ENCODE results near the gene GRAMD1A. TPM values are rescaled to one million over a fixed set of nuclear protein-coding genes. Genes with fewer than 3 reads are reported as not detected.
"Not testable (repeated sequence)": the region's sequence is repeated elsewhere in the genome, so short reads cannot be mapped to it uniquely, and the experiment has no call there.

The GRAMD1A gene
- total RNA-seq, 1 donor from 2014 or later = 31.7 TPM

GRCh38 chr19:35037716-35038622 is 37.8 kb downstream of the GRAMD1A start:
- DNase-seq (ENCODE audit: low read depth) = no peak

- DNase-seq (ENCODE audit: low read depth) = no peak
Observed at GRCh38 chr19:35038623-35039512, 38.7 kb downstream of the GRAMD1A start.

GRCh38 chr19:35039881-35040825 is 40.0 kb downstream of the GRAMD1A start:
- no peak for DNase-seq (ENCODE audit: low read depth)

DNA sequence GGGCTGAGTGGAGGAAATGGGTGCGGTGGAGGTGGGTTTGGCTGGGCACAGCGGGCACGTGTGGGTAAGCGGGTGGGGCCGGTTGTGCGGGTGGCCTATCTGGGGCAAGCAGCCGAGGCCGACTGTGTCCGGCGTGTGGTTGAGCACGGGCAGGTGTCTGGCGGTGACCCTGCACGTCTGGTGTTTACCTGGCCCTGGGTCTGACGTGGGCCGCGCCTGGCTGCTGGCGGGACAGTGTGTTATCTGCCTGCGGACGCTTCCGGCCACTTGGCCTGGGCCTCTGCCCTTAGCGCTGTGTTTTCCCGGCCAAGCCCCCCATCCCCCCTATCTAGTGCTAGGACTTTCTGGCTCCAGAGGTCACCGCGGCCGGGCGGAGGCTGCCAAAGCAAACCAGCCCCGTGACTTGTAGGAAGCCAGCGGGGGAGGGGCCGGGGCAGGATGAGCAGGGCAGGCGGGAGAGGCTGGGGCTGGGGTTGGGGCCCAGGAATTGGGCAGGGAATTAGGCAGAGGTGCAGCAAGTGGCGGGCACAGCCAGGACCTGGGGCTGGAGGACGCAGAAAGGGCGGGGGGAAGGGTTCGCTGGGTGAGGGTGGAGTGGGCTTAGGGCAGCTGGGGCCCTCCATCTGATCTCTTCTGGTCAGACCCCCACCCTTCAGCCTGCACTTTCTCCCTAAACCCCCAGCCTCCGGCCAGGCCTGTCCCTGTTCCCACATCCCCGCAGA is 40.9 kb downstream of the GRAMD1A start:
- DNase-seq (ENCODE audit: low read depth) = peak; percentile 37

GRCh38 chr19:35041548-35042055 is 41.5 kb downstream of the GRAMD1A start, which contains the start of gene HPN:
TSS of gene HPN (plus strand) at chr19:35041721. CDS start at chr19:35042507, 786 bp downstream.
- DNase-seq (ENCODE audit: low read depth) = no peak

DNA sequence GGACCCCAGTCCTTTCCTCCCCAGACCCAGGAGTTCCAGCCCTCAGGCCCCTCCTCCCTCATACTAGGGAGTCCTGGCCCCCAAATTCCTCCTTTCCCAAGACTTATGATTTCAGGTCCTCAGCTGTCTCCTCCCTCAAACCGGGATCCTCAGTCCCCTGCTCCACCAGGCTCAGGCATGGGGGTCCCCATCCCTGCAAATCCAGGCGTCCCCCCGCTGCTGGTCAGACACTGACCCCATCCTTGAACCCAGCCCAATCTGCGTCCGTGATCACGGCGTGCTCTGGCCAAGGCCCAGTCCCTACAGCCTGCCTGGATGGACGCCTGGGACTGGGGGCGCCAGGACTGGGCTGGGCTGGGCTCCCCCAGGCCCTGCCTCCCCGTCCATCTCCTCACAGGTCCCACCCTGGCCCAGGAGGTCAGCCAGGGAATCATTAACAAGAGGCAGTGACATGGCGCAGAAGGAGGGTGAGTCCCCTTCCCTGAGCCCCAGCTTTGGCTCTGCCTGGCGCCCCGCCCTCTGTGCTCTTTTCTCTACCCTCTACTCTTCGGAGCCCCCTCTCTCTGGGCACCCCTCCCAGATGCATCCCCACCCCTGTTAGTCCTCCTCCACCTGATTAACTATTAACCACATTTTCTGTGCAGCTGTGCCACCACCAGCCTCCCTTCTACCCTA is 42.1 kb downstream of the GRAMD1A start:
- no peak for DNase-seq (ENCODE audit: low read depth)

- no peak for DNase-seq (ENCODE audit: low read depth)
Observed at GRCh38 chr19:35042954-35043604, 43.0 kb downstream of the GRAMD1A start.

DNA sequence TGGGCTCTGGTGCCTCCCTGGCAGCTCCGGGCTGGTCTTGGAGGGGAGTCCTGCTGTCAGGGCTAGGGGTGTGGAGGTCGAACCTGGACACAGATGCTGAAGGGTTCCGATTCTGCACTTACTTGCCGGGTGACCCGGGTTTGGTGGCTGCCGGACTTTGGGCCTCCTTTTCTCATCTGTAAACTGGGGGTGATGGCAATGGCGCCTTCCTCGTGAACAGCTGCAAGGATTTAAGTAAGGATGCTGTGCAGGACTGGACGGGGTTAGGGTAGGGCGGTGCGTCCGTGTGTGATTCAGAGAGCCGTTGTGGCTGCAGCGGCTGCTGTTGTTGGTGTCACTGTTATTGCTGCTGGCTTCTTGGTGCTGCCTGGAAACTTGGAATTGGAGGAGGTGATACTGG is 43.8 kb downstream of the GRAMD1A start:
- no peak for DNase-seq (ENCODE audit: low read depth)

GRCh38 chr19:35044317-35045117 is 44.4 kb downstream of the GRAMD1A start:
- DNase-seq (ENCODE audit: low read depth) = peak; percentile 46

DNA sequence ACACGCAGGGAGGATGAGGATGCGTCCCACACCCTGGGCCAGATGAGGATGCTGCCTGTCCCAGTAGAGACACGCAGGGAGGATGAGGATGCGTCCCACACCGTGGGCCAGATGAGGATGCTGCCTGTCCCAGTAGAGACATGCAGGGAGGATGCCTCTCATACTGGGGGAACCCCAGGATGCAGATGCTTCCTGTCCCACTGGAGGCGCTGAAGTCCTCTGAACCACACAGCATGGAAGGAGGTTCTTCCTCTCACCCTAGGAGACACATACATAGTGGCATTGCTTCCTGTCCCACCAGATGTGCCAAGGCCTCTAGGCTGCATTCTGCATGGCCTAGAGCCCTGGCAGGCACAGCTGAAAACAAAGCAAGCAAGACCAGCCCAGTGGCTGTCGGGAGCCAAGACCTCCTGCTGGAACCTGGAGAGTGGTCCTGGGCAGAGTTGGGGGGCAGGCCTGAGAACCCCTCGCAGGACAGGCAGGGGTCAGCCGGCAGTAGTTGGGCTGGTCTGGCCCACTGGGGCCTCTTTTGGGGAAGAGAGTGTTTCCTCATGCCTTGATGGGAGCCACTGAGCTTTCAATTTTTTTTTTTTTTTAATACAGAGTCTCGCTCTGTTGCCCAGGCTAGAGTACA is 45.7 kb downstream of the GRAMD1A start:
- no peak for DNase-seq (ENCODE audit: low read depth)

DNA sequence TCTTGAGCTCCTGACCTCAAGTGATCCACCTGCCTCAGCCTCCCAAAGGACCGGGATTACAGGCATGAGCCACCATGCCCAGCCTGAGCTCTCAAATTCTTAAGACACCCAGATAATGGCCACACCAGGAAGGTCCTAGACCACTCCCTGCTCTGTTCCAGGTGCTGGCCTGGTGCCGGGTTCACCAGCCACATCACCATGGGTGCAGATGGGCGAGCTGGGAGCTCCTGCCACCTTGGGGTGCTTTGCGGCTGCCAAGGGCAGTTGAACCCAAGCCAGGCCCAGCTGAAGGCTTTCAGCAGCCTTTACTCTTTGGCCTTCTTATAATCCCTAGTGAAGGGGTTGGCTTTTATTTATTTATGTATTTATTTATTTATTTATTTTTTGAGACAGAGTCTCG is 46.3 kb downstream of the GRAMD1A start:
- no peak for DNase-seq (ENCODE audit: low read depth)

- DNase-seq (ENCODE audit: low read depth) = no peak
Observed at GRCh38 chr19:35048911-35049411, 48.8 kb downstream of the GRAMD1A start.

DNA sequence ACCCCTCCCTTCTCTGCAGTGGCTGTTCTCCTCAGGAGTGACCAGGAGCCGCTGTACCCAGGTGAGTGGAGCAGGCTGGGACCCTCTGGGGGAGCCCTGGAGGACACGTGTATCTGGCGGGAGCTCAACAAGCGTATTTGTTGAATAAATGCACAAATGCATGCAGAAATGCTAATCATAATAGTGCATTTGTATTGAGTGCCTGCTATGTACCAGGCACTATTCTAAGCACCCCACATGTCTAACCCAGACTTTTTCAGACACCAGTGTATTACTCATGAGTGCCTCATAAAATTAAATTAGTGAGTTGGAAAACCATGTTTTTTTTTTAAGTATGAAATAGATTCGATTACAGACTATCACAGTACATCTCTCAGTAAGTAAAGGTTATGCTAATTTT is 49.3 kb downstream of the GRAMD1A start:
- no peak for DNase-seq (ENCODE audit: low read depth)

- DNase-seq (ENCODE audit: low read depth) = not testable (repeated sequence)
Observed at GRCh38 chr19:35050662-35051061, 50.5 kb downstream of the GRAMD1A start.

DNA sequence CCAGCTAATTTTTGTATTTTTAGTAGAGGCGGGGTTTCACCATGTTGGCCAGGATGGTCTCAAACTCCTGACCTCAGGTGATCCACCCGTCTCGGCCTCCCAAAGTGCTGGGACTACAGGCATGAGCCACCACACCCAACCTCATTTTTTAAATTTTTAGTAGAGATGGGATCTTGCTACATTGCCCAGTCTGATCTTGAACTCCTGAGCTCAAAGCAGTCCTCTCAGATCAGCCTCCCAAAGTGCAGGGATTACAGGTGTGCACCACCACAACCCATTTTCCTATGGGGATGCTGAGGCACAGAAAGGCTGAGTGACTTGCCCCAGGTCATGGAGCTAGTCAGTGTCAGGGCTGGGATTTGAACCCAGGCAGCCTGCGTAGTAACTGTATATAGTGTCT is 51.1 kb downstream of the GRAMD1A start:
- not testable (repeated sequence) for DNase-seq (ENCODE audit: low read depth)

DNA sequence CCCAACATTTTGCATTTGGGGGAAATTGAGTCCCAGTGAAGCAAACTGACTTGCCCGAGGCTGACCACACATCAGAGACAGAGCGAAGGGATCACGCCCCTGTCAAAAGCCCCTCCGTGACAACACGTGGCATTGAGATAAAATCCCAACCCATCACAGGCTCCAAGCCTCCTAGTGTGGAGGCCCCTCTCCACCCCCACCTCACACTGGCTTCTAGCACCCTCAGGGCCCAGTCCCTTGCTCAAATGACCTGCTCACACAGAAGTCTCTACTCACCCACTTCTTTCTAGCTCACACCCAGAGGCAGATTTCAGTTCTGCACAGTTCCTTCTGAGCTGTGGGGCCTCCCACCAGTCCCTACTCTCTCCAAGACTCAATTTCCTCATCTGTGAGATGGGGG is 51.7 kb downstream of the GRAMD1A start:
- no peak for DNase-seq (ENCODE audit: low read depth)

- no peak for DNase-seq (ENCODE audit: low read depth)
Observed at GRCh38 chr19:35052599-35053190, 52.6 kb downstream of the GRAMD1A start.

Measured in renal cortical epithelial cell (primary cell).